ENCODE results near the gene CTBP1.

Gene CTBP1

GRCh38 chr4:1203026-1203616, 45.8 kb downstream of the CTBP1 start:
- Mint-ChIP-seq H3K4me3 (no peak overlapping the region), H3K4me1 (peaks cover 13% of the 10 kb centered on the region), H3K36me3 (ENCODE audit: low read depth) (peaks cover 8% of the 10 kb centered on the region), H3K27ac (no peak overlapping the region), H3K27me3 (ENCODE audit: low read depth, poor library complexity) (peaks cover 2% of the 10 kb centered on the region), H3K9me3 (no peaks in the 10 kb centered on the region)
- TF ChIP-seq, protein P1, sequence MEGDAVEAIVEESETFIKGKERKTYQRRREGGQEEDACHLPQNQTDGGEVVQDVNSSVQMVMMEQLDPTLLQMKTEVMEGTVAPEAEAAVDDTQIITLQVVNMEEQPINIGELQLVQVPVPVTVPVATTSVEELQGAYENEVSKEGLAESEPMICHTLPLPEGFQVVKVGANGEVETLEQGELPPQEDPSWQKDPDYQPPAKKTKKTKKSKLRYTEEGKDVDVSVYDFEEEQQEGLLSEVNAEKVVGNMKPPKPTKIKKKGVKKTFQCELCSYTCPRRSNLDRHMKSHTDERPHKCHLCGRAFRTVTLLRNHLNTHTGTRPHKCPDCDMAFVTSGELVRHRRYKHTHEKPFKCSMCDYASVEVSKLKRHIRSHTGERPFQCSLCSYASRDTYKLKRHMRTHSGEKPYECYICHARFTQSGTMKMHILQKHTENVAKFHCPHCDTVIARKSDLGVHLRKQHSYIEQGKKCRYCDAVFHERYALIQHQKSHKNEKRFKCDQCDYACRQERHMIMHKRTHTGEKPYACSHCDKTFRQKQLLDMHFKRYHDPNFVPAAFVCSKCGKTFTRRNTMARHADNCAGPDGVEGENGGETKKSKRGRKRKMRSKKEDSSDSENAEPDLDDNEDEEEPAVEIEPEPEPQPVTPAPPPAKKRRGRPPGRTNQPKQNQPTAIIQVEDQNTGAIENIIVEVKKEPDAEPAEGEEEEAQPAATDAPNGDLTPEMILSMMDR (IDR thresholded peaks at IDR 0.05), result no peak
- DNase-seq, result no peak

- TF ChIP-seq, protein P1 (IDR thresholded peaks at IDR 0.05), result no peak
- Mint-ChIP-seq H3K27ac (no peak overlapping the region), H3K4me3 (no peak overlapping the region), H3K4me1 (peaks cover 13% of the 10 kb centered on the region), H3K36me3 (ENCODE audit: low read depth) (peaks cover 8% of the 10 kb centered on the region), H3K27me3 (ENCODE audit: low read depth, poor library complexity) (peaks cover 2% of the 10 kb centered on the region), H3K9me3 (no peaks in the 10 kb centered on the region)
- no peak for DNase-seq
Measured at GRCh38 chr4:1202526-1203011, 46.4 kb downstream of the CTBP1 start.

- peak overlapping the region; percentile 33 for H3K27ac Mint-ChIP-seq
- no peak overlapping the region for H3K4me3 Mint-ChIP-seq
- H3K4me1 Mint-ChIP-seq, result peaks cover 13% of the 10 kb centered on the region
- H3K27me3 Mint-ChIP-seq (ENCODE audit: low read depth, poor library complexity), result peaks cover 4% of the 10 kb centered on the region
- H3K36me3 Mint-ChIP-seq (ENCODE audit: low read depth), result peaks cover 8% of the 10 kb centered on the region
- no peaks in the 10 kb centered on the region for H3K9me3 Mint-ChIP-seq
- no peak for DNase-seq
- TF ChIP-seq, protein P1 (IDR thresholded peaks at IDR 0.05), result no peak
Measured at GRCh38 chr4:1201851-1202525, 46.9 kb downstream of the CTBP1 start.

- Mint-ChIP-seq H3K4me1 (peaks cover 13% of the 10 kb centered on the region), H3K27me3 (ENCODE audit: low read depth, poor library complexity) (peaks cover 12% of the 10 kb centered on the region)
Measured at GRCh38 chr4:1200425-1201035, 48.4 kb downstream of the CTBP1 start.

GRCh38 chr4:1199556-1200331, 49.2 kb downstream of the CTBP1 start:
- no peak overlapping the region for H3K4me3 Mint-ChIP-seq
- TF ChIP-seq, protein P1 (IDR thresholded peaks at IDR 0.05), result no peak
- no peaks in the 10 kb centered on the region for H3K9me3 Mint-ChIP-seq
- no peak overlapping the region for H3K27ac Mint-ChIP-seq
- H3K4me1 Mint-ChIP-seq, result peaks cover 13% of the 10 kb centered on the region
- peaks cover 12% of the 10 kb centered on the region for H3K27me3 Mint-ChIP-seq (ENCODE audit: low read depth, poor library complexity)
- no peak for DNase-seq
- H3K36me3 Mint-ChIP-seq (ENCODE audit: low read depth), result peaks cover 8% of the 10 kb centered on the region

More at GRCh38 chr4:1200425-1201035, 48.4 kb downstream of the CTBP1 start:
- H3K9me3 Mint-ChIP-seq, result no peaks in the 10 kb centered on the region
- no peak overlapping the region for H3K4me3 Mint-ChIP-seq
- no peak overlapping the region for H3K27ac Mint-ChIP-seq
- TF ChIP-seq, protein P1 (IDR thresholded peaks at IDR 0.05), result no peak
- H3K36me3 Mint-ChIP-seq (ENCODE audit: low read depth), result peaks cover 8% of the 10 kb centered on the region
- DNase-seq, result no peak
